GM21515 (cell line): ENCODE results near the gene CCDC134.
"Not testable (repeated sequence)": the region's sequence is repeated elsewhere in the genome, so short reads cannot be mapped to it uniquely, and the experiment has no call there.

Experiments used
- ATAC-seq: cut with Tn5 transposase; IDR thresholded peaks from one replicate; pipeline ENCODE4 v1.9.1; 2021; ENCODE audit not compliant: unreplicated experiment

CCDC134 gene

DNA sequence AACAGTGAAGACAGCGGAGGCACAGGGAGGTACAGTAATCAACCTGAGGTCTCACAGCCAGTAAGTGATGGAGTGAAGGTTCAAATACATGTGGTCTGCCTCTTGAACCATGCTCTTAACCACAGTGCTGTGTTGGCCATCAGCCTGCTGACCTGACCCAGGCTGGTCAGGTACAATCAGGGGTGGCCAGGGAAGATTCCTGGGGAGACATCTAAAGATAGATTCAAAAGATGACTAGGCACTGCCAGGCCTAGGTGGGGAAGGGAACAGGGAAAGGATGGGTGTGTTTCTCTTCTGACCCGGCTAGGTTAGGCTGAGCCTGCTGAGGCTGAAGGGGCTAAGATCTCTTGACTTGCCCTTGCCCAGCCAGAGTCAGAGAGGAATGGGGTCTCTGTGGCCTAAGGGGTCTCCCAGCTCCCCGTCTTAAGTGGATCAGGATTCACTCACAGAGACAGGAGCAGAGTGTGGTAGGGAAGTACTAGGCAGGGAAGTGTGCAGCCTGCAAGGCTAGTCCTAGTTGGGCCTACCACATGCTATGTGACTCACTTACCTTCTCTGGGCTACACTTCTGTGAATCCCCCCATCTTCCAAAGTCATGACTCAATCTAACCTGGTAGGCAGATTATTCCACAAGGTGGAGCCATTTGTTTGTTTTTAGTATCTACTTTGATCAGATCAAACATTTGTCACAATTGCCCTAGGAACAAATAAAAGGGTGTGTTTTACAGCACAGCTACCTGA is 22.0 kb downstream of the CCDC134 start:
- ATAC-seq, result no peak

DNA sequence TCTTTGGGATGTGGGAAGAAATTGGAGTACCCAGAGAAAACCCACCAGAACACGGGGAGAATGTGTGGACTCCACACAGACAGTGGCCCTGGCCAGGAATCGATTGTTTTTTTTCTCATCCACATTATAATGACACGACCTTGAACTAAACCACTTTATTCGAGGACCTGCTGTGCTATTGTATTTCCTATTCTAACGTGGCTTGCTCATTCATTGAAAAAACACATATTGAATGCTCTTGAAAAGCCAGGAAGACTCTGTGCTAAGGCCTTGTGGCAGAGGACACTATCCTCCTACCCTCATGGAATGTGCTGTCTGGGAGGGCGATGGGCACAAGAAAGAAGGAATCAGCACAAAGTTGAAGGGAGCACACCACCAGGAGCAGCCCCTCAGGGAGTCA is 23.3 kb downstream of the CCDC134 start:
- ATAC-seq, result no peak

DNA sequence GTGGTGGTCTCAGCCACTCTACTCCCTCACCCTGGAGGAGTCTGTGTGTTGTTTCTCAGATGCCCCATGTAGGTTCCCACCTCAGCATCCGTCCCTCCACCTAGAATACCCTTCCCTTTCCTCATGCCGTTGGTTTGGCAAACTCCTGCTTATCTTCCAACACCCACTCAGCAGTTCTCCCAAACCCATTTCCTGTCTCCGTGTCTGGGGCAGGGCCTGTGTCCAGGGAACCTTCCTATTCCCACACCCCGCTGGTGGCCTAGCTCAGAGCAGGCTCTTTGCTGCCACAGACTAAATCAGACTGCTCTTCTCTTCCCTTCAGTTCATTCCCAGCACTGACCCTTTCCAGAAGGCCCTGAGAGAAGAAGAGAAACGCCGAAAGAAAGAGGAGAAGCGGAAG is 24.9 kb downstream of the CCDC134 start:
- no peak for ATAC-seq

DNA sequence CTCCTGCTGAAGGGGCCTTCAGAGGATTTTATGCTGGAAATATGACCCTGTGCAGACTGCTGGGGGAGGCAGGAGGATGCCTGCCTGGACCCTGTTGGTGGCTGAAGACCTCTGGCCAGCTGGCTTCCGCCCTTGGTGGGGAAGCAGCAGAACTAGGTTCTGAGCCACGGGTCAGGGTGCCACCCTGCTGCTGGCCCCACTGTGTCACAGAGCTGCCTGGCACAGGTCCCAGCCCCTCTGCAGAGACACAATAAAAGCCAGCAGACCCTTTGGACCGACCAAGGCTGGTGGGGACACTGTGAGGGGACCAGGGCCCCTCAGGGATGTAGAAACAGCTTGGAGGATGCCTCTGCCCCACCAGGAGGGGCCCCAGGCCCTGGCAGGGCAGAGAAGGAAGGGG is 25.5 kb downstream of the CCDC134 start:
- no peak for ATAC-seq

DNA sequence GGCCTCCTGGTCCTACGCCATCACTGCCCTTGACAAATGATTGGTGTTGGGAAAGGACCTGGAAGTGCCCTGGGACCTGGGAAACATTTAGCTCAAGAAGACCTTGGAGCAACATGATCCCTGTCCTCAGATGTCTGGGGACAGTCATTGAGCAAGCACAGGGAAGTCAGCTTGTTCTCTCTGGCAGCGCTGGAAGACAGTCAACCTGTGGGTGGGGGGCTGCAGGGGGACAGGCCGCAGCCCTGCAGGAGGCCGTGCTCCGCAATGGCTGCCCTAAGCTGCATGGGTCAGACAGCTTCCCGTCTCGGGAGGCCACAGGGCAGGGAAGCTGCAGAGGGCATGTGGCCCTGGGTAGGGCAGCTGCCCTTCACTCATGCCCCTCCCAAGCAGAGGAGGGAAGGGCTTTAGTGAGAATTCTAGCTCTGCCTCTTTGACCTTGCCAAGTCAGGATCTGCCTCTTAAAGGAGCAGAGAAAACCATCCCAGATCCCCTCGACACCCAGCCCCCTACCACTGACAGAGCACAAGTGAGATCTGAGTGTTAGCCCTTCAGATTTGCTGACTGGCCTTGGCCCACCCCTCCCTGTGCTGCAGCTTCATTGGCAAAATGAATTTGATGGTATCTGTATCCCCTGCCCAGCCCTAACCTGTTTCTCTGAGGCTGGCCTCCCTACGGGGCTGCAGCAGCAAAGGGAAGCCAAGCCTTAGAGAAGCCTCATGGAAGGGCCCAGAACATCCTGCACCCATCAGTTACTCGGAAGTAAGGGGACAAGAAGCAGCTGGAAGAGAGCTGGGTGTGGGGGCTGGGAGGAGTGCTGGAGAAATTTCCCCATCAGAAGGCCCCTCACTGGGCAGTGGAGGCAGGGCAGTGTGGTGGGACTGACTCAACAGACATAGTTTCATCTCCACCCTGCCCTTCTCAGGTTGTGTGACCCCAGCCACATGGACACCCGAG is 26.2 kb downstream of the CCDC134 start:
- ATAC-seq, result no peak

DNA sequence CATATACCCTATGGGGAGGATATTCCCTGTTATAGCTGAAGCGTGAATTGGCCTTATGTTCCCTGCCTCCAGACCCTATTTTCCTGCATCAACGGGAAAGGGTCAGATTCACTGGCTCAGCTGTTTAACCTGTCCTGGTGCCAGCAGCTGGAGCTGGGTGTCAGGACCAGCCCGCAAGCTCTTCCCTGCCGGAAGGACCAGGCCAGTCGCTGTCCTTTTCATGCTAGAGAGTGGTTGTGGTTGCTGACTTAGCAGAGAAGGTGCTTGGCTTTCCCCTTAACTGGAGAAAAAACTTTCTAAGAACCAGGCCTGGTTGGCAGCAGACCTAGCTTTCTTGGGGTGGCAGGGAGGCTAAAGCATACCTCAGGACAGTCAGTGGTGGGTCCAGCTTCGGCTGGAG is 27.2 kb downstream of the CCDC134 start:
- no peak for ATAC-seq

DNA sequence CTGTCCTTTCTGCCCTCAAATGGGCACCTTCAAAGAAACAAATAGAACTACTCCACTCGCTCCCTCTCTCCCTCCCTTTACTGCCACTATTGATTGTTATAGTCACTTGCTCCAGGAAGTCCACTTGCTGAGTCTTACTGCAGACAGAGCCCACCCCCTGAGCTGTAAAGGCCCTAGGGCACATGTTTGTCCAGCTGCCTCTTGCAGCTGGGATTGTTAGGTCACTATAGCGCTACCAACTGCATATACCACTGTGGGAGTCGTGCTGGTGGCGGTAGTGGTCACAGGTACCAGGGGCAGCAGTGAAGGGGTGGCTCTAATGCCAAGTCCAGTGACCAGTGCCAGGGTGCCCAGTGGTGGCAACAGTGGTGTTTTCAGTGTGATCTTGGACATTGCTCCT is 28.0 kb downstream of the CCDC134 start:
- ATAC-seq, result no peak

DNA sequence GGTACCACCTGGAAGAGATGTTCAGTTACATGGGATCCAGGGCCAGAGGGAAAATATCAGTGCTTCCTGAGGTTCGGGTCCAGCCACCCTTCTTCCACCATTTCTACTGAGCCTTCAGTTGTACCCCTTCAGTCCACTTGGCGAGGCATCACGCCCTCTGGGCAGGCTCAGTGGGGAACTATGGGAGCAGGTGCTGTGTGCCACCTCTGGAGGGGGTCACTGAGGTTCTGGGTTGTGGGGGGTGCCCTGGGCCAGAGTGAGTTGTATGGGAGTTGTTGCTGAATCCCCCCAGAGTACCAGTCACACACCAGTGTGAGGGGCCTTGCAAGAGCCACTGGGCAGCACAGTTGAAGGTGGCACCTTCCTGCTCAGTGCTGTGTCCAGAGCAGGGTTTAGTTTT is 29.7 kb downstream of the CCDC134 start:
- ATAC-seq, result no peak

DNA sequence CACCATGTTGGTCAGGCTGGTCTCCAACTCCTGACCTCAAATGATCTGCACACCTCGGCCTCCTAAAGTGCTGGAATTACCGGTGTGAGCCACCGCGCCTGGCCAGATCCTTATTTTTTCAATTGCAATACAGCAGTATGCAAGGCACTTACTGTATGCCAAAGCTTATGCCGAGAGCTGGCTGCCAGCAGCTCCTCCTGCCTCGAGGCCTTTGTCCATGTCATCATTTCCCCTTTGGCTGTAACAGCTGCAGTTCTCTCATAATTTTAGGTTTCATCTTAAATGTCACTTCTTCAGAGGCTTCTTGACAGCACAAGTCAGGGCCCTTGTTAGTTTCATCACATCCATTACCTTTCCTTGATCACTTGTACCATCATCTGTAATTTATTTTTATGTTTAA is 30.9 kb downstream of the CCDC134 start:
- ATAC-seq, result no peak

DNA sequence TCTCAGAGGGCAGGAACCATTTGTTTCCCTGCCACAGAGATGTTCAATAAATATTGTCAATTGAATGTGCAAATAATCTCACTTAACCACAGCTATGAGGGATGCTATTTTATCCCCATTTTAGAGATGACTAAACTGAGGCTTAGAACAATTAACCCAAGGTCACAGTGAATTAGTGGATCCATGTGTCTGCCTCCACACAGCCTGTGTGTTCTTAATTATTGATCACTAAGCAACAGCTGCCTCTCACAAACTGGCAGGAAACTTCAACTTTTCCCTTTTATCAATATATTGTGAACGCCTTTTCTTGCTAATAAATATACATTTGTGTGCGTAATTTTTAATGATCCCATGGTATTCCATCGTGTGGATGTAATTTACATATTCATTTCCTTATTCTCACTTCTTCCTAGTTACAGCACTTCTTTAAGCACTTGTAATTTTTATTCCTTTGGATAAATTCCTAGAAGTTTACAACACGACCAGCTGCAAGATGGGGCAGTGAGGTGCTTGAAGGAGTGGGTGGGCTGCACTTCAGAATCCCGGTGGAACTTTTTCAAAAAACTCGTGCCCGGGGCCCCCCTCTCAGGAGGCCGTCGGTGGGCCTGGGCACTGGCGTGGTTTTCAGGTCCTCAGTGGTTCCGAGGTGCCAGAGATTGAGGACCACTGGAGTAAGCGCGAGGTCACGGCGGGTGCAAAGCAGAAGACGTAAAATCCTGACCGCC is 31.5 kb downstream of the CCDC134 start:
- no peak for ATAC-seq

DNA sequence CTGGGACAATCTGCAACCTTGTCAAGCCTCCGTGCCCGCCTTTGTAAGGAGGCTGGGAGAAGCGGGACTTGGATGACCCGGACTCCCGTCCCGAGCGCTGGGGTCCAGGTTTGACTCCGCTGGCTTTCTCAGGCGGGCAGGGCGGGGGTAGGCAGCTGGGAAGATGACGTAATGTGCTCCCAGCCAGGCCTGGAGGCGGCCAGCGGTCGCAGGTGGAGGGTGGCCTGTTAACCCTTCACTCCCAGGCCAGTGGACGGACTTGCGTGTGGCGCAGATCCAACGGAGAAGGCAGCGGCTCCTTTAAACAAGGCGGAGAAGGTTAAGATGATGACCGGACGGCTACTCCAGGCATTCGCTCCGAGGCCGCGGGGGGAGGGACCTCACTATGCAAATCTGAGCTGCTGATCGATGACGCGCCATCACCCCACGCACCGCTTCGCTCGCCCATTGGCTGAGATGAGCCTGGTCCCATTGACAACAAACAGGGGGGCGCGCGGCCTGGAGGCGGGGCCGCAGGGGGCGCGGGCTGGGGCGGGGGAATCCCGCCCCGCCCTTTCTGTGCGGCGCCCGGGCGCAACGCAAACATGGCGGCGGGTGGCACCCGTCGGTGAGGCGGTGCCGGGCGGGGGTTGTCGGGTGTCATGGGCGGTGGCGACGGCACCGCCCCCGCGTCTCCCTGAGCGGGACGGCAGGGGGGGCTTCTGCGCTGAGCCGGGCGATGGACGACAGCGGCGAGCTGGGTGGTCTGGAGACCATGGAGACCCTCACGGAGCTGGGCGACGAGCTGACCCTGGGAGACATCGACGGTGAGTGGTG is 32.3 kb downstream of the CCDC134 start, which contains the start of gene SREBF2:
Gene SREBF2, plus strand, starts transcription at position 553 of the 816 bp plus-strand sequence. Its CDS starts 166 bp downstream, at position 719.
- ATAC-seq, result peak; percentile 86

DNA sequence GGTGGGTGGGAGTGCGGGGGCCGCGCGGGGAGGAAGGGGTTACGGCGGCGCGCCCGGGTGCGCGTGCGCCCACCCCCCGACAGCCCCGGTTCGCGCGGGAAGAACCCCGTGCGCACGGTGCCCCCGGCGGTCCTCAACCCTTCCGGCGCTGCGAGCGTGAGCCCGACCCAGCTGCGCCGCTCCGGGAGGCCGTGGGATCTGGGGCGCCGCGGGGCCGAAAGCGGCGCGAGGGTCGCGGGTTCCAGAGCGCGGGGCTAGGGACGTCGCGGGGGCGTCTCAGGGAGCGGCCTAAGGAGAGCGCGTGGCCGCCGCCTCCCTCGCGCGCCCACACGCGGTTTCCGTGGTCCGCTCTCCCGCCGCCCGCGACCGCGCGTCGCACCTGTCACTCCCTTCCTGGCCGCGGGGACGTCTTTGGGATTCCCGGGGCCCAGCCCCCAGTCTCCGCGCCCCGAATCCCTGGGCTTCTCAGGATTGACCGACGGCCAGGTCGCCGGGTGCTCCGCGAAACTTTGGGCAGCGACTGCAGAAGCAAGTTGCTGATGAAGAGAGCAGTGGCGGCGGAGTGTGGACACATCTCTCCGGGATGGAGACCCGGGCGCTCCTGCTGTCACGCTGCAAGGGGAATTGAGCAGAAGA is 33.0 kb downstream of the CCDC134 start:
- peak; percentile 16 for ATAC-seq

DNA sequence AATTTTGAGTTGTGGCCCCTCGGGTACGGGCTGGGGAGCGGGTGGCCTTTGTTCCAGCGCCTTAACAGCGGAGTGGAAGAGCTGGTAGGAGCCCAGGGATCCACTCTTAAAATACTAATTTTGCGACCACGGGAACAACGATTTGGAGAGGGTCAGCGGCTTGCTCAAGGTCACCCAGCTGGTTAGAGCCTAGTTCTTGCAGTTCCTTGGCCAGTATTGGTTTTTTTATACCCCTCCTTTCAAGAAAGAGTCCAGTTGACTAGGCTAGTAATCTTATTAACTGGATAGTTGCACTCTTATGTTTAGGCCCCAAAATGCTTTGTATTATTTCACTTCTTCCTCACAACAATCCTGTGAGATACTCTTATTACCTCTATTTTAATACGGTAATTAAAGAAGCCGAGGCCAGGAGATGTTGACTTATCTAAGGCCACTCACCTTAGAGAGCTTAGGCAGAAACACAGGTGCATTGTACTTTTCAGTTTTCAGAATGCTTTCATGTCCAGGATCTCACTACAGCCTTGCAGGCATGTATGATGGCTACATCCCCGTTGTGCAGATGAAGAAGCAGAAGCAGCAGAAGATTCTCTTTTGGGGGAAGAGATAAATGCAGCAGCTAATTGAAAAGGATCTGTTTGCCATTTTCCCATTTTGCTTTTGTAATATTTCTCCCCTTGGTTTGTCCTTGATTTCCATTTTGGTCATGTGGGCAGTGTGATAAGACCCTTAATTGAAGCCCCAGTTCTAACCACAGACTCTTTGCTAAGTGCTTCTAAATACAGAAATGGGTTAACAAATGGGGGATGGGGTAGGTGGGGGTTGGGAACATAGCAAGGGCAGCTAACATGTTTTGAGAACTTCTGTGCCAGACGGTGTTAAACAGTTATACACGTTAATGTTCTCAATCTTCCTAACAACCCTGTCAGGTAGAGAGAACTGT is 33.8 kb downstream of the CCDC134 start:
- ATAC-seq, result no peak

DNA sequence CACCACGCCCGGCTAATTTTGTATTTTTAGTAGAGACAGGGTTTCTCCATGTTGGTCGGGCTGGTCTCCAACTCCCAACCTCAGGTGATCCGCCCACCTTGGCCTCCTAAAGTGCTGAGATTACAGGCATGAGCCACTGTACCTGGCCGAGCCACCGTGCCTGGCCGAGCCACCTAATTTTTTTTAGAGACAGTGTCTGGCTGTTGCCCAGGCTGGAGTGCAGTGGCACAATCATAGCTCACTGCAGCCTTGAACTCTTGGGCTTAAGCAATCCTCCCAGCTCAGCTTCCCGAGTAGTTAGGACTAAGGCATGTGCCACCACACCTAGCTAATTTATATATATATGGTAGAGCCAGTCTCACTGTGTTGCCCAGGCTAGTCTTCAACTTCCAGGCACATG is 35.0 kb downstream of the CCDC134 start:
- ATAC-seq, result not testable (repeated sequence)

DNA sequence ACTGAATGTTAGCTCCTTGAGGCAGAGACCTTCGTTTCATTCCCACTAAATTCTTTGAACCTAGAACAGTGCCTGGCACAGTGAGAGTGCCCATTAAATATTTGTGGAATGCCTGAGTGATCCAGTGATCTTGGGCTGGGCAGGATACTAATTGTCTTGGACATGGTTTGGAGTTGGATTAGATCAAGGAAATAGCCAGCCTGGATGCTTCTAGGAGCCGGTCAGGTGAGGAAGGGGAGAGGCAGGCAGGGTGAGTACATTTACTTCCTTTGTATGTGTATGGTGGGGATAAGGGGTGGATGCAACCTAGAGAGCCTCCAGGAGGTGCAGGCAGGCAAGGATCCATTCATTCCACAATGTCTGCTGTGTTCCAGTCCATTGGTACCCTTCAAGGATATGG is 36.1 kb downstream of the CCDC134 start:
- ATAC-seq, result no peak

DNA sequence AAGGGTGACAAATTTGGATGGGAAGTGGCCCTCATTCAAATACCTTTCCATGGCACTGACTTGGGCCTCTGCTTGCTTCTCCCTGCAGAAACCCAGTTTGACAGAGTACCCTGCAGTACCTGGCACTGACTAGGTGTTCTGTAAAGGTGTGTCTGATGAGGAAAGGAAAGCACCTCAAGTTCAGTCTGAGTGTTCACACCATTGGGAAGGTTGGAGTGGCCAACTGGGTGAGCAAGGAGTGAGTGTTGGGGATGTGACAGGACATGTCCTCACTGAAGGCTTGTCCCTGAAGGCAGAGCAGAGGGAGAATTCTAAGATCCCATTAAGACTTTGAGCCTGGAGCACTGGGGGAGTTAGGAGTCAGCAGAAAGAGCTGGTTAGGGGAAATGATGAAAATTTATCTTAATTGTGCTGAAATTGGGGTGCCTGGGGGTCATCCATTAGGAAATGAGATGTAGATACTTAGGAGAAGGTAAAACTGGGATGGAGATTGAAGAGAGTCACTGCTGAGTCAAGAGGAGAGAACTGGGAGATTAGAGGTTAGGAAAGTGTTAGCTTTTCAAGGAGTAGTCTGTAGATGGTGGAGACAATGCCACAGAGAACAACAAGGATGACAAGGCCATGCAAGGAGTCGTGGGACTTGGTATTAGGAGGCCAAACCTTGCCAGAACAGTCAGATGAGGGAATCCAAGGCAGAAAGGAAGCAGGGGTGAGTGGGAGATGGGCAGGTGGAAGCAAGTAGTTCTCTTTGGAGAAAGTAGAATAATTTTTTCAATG is 38.6 kb downstream of the CCDC134 start:
- no peak for ATAC-seq

DNA sequence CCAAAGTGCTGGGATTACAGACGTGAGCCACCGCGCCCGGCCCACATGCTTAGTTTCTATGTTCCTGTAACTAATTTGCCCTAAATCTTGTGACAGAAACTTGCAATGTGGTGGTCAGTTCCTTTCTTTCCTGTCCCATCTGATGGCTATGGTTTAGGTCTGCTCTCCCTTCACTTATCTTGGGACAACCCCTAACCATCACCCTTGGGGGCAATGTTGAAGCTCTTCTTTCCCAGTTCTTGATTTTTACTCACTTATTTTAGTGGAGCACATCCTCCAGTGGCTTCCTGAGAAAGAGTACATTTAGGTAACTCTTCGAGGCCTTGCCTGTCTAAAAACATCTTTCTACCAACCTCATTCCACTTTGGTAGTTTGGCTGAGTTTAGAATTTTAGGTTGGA is 39.7 kb downstream of the CCDC134 start:
- no peak for ATAC-seq

DNA sequence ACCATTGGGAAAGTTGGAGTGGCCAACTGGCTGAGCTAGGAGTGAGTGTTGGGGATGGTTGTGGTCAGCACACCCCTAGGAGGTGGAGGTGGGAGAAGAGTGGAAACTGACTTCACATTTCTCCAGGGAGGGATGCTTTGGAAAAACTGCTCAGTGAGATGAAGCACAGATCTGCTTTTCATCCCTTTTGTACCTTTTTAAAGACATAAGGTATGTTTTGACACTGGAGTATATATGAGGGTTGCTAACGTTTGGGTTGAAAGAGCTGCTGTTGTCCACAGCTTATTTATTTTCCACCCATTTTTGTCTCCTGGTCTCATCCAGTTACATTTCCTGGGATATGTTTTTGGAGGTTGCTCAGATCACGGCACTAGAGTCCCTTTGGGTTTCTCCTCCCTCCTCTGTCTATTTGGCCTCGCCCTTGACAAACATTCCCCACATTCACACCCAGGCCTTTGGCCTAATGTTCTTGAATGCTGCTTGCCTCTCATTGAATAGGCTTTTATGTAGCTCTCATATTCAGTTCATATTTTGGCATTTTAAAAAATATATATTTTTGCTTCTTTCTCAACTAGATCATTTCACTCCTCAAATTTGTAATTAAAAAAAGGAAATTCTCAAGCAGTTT is 40.7 kb downstream of the CCDC134 start:
- no peak for ATAC-seq
